Measurements from ENCODE around the gene SEC22A. TPM values are rescaled to one million over a fixed set of nuclear protein-coding genes. Genes with fewer than 3 reads are reported as not detected.

The SEC22A gene
- polyA plus RNA-seq, 1 experiment: 39.0 TPM

DNA sequence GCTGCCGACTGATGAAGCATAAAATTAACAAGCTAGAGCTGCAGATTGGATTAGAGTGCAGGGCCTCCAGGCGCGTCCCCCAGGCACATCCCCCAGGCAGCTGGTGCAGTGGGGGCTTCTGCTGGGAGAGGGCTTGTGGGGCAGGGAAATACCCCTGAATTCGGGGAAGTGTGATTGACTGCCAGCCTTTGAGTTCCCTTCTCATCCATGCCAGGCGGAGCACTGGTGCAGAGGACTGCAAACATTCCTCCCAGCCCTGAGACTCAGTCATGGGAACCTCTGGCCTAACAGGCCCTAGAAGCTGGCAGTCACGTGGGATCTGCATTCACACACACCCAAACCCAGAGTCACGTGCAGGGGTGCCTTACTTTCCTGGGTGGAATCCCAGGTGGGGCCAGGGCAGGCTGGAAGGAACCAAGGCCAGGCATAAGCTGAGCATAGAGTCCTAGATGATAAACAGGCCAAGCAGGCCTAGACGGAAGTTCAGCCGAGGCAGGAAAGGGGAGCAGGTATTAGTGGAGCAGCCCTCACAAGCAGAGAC, 46.2 kb upstream of the SEC22A start:
- Histone ChIP-seq H3K27me3 (ENCODE audit: control insufficient read depth, insufficient read depth, low read length) (no peaks in the 10 kb centered on the region), H3K27ac (ENCODE audit: low read depth, low read length) (no peak overlapping the region), H3K4me3 (ENCODE audit: low read depth, low read length) (no peak overlapping the region), H3K9me3 (ENCODE audit: control insufficient read depth, insufficient read depth, low read length) (no peaks in the 10 kb centered on the region)
- ChIA-PET CTCF (no interaction called here), POLR2A (no interaction called here)
- TF ChIP-seq, protein P1, sequence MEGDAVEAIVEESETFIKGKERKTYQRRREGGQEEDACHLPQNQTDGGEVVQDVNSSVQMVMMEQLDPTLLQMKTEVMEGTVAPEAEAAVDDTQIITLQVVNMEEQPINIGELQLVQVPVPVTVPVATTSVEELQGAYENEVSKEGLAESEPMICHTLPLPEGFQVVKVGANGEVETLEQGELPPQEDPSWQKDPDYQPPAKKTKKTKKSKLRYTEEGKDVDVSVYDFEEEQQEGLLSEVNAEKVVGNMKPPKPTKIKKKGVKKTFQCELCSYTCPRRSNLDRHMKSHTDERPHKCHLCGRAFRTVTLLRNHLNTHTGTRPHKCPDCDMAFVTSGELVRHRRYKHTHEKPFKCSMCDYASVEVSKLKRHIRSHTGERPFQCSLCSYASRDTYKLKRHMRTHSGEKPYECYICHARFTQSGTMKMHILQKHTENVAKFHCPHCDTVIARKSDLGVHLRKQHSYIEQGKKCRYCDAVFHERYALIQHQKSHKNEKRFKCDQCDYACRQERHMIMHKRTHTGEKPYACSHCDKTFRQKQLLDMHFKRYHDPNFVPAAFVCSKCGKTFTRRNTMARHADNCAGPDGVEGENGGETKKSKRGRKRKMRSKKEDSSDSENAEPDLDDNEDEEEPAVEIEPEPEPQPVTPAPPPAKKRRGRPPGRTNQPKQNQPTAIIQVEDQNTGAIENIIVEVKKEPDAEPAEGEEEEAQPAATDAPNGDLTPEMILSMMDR (IDR thresholded peaks at IDR 0.05; ENCODE audit: low read depth, low read length): no peak
- no peak for DNase-seq (ENCODE audit: low read depth, low spot score)

GRCh38 chr3:123156276-123156995, 45.3 kb upstream of the SEC22A start:
- no peak overlapping the region for H3K27ac ChIP-seq (ENCODE audit: low read depth, low read length)
- CTCF ChIA-PET: no interaction called here

DNA sequence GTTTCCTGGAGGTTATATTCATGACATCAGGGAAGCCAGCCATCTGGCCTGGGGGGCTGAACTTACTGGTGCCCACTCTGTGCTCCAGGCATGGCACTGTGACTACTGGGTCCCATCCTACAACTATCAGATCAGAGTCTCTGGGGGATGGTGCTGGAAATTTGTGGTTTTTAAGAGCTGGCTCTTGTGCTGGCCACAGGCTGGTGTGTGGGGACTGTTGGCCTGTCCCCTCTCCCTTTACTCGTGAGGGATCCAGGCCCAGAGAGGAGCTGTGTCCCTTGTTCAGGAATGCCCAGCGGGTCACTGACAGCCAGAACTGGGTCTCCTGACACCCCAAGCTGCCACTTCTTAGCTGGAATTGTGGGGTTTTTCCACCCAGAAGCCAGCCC, 44.5 kb upstream of the SEC22A start:
- Histone ChIP-seq H3K4me3 (ENCODE audit: low read depth, low read length) (no peak overlapping the region), H3K9me3 (ENCODE audit: control insufficient read depth, insufficient read depth, low read length) (no peaks in the 10 kb centered on the region), H3K27me3 (ENCODE audit: control insufficient read depth, insufficient read depth, low read length) (no peaks in the 10 kb centered on the region), H3K27ac (ENCODE audit: low read depth, low read length) (no peak overlapping the region)
- ChIA-PET POLR2A (no interaction called here), CTCF (no interaction called here)
- TF ChIP-seq, protein P1 (IDR thresholded peaks at IDR 0.05; ENCODE audit: low read depth, low read length): no peak
- no peak for DNase-seq (ENCODE audit: low read depth, low spot score)

More at GRCh38 chr3:123156276-123156995, 45.3 kb upstream of the SEC22A start:
- POLR2A ChIA-PET: no interaction called here
- TF ChIP-seq, protein P1 (IDR thresholded peaks at IDR 0.05; ENCODE audit: low read depth, low read length): no peak
- H3K9me3 ChIP-seq (ENCODE audit: control insufficient read depth, insufficient read depth, low read length): no peaks in the 10 kb centered on the region
- DNase-seq (ENCODE audit: low read depth, low spot score): no peak
- H3K4me3 ChIP-seq (ENCODE audit: low read depth, low read length): no peak overlapping the region
- H3K27me3 ChIP-seq (ENCODE audit: control insufficient read depth, insufficient read depth, low read length): no peaks in the 10 kb centered on the region

GRCh38 chr3:123157598-123158287, 44.0 kb upstream of the SEC22A start:
- Histone ChIP-seq H3K27ac (ENCODE audit: low read depth, low read length) (no peak overlapping the region), H3K9me3 (ENCODE audit: control insufficient read depth, insufficient read depth, low read length) (no peaks in the 10 kb centered on the region), H3K27me3 (ENCODE audit: control insufficient read depth, insufficient read depth, low read length) (no peaks in the 10 kb centered on the region), H3K4me3 (ENCODE audit: low read depth, low read length) (no peak overlapping the region)
- no peak for DNase-seq (ENCODE audit: low read depth, low spot score)
- ChIA-PET POLR2A (no interaction called here), CTCF (no interaction called here)
- TF ChIP-seq, protein P1 (IDR thresholded peaks at IDR 0.05; ENCODE audit: low read depth, low read length): no peak

- ChIA-PET POLR2A (no interaction called here), CTCF (no interaction called here)
- Histone ChIP-seq H3K4me3 (ENCODE audit: low read depth, low read length) (no peak overlapping the region), H3K9me3 (ENCODE audit: control insufficient read depth, insufficient read depth, low read length) (no peaks in the 10 kb centered on the region), H3K27me3 (ENCODE audit: control insufficient read depth, insufficient read depth, low read length) (no peaks in the 10 kb centered on the region), H3K27ac (ENCODE audit: low read depth, low read length) (no peak overlapping the region)
- TF ChIP-seq, protein P1 (IDR thresholded peaks at IDR 0.05; ENCODE audit: low read depth, low read length): no peak
- DNase-seq (ENCODE audit: low read depth, low spot score): no peak
These were observed 43.4 kb upstream of the SEC22A start for GRCh38 chr3:123158330-123158729.
